HG03103 (cell line): Measurements from ENCODE around the gene CD96.
"Not testable (repeated sequence)": the region's sequence is repeated elsewhere in the genome, so short reads cannot be mapped to it uniquely, and the experiment has no call there.

Experiments
- ATAC-seq: cut with Tn5 transposase; IDR thresholded peaks from one replicate; pipeline ENCODE4 v1.9.1; 2021; ENCODE audit warnings: low read depth; ENCODE audit not compliant: unreplicated experiment

The CD96 gene

GRCh38 chr3:111541911-111542483 lies at the start of gene CD96:
Gene CD96 (plus strand): TSS chr3:111542197. CDS start chr3:111542249, 52 bp downstream.
- ATAC-seq, result peak; percentile 29

- ATAC-seq, result no peak
Observed at GRCh38 chr3:111493276-111493675, 48.7 kb upstream of the CD96 start.

GRCh38 chr3:111496894-111497559 lies 45.0 kb upstream of the CD96 start:
- no peak for ATAC-seq

- no peak for ATAC-seq
Observed at GRCh38 chr3:111498022-111498421, 44.0 kb upstream of the CD96 start.

DNA sequence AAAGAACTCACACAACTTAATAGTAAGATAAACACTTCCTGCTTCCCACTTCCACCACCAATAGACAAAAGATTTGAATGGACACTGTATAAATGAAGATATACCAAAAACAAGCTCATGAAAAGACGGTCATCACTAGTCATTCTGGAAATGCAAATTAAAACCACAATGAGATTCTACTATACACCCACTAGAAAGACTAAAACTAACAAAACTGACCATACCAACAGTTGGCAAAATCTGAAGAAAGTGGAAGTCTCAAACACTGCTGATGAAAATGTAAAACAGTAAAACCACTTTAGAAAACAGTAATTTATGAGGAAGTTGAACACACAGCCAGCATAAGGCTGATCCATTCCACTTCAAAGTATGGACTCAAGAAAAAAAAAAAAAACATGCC lies 35.6 kb upstream of the CD96 start:
- peak; percentile 75 for ATAC-seq

- ATAC-seq, result no peak
Observed at GRCh38 chr3:111509308-111509707, 32.7 kb upstream of the CD96 start.

DNA sequence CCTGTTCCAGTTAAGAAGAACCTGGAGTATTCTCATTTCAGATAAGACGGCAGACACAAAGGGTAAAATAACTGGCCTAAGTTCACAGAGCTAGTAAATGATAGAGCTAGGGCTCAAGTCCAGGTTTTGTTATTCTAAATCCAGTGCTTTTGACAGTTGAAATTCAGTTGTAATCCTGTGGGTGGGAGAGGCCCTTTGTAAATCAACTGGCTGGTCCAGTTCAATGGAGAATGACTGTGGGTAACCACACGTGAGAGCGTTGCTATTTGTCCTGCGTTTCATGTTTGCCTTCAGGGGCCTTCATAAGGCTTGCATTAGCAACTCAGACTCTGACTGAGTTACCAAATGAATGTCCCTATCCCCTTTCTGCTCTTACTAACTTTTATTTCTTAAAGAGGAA lies 24.2 kb upstream of the CD96 start:
- no peak for ATAC-seq

GRCh38 chr3:111519178-111519855 lies 22.7 kb upstream of the CD96 start:
- no peak for ATAC-seq

DNA sequence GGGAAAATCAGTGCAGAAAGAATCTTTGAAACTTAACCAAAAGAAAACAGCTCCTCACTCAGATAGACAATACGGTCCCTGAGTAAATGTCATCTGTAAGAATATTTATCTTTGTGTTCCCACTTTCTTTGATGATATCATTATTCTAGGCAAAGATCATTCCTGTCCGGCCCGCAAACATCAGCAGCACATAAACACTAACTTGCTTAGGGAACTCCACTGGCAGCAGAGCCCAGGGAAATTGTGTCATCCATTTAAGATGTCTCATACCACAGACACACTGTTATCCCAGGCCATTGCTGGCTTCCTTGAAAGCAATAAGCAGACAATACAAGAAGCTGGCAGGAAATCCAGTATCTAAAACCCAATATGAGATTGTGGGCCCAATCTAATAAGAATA lies 20.1 kb upstream of the CD96 start:
- ATAC-seq, result no peak

GRCh38 chr3:111524486-111524885 lies 17.5 kb upstream of the CD96 start:
- not testable (repeated sequence) for ATAC-seq

- no peak for ATAC-seq
Observed at GRCh38 chr3:111531446-111531845, 10.6 kb upstream of the CD96 start.

- no peak for ATAC-seq
Observed at GRCh38 chr3:111534701-111535100, 7.3 kb upstream of the CD96 start.

- ATAC-seq, result no peak
Observed at GRCh38 chr3:111538111-111538510, 3.9 kb upstream of the CD96 start.

- peak; percentile 31 for ATAC-seq
Observed at GRCh38 chr3:111538681-111539083, 3.3 kb upstream of the CD96 start.

- peak; percentile 55 for ATAC-seq
Observed at GRCh38 chr3:111539351-111540331, 2.4 kb upstream of the CD96 start.

DNA sequence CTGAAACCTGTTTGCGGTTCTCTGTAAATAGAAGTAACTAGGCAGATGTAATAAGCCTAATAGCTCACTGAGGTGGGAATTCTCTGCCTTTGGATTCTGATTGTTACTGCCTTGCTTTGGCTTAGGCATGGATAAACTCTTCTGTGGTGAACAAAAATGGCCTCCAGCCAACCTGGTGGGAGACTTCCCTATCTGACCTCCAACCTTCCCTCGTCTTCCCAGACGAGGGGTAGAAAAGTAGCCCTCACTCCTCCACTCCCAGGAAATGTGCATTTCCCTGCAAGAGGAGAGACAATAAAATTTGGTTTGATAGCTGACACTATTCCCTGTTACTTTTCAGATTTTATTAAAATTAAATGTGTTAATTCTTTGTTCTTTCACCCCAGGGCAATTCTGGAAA lies 606 bp upstream of the CD96 start:
- ATAC-seq, result no peak

DNA sequence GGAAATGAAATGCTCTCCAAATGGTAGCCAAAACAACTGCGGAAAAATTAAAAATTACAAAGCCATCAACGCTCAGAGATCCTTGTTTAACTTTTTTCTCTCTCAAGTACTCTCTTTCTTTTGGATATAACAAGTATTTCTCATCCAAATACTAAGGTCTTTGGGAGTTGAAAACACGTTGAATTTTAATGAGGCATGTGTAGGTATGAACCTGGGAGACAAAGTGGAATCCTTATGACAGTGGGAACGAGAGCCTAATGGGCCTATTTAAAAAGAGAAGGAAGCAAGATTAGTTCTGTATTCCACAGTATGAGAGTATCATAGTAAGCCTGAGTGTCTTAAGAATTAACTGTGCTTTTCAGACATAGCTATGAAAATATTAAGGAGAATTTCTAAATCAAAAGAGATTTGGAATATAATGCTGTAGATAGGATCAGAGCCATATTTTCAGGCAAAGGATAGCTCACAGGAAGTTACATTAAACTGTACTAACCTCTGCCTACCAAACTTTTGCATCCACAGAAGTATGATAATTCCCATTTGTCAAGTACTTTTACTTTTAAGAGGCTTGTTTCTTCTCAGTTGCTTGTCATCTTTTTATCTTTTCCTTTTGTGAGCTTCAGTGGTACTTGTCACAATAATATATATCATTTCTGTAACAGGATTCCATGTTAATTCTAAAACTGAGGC lies 759 bp downstream of the CD96 start:
- no peak for ATAC-seq

DNA sequence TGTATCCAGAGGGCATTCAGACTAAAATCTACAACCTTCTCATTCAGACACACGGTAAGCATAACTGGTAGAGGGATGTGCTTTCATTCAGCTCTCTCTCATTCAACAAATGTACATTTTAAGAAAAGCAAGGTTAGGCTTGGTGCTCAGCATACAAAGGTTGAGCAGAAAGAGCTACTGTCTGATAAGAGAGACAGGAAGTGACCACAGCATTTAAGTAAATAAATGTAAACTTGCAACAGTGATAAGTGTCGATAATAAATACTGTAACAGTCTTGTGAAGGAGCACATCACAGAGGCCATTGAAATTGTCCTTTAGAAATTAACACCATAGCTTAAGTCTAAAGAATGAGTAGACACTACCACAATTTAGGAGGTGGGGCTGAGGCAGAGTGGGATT lies 3.4 kb downstream of the CD96 start:
- no peak for ATAC-seq

DNA sequence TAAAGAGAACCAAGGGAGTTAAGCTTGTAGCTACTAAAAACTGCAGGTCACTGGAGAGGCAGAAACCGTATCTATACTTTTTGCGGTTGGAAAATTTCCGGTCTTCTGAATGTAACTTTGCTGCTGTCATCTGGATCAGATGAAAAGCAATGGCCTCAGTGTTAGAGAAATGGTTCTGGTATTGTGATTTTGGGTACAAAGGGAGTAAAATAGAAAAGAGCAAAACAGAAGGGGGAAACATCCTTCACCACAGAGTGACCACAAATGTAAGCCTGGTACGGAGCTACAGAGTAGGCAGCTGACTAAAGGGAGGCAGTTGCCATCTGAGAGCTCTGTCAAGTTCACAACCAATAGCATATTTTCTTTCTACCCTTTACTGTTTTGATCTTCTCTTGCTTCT lies 5.6 kb downstream of the CD96 start:
- peak; percentile 82 for ATAC-seq

- peak; percentile 61 for ATAC-seq
Observed at GRCh38 chr3:111548092-111548491, 6.1 kb downstream of the CD96 start.
